LNCAP (cell line): Measurements from ENCODE around the gene ZNF134.

Source experiments
- CTCF ChIP-seq: fragments of 450-650 bp; IDR thresholded peaks from 2 replicates; pipeline ENCODE4 v1.5.1; 2017; ENCODE audit warnings: mild to moderate bottlenecking

Gene ZNF134

GRCh38 chr19:57620673-57621348 lies 6.8 kb downstream of the ZNF134 start:
- no peak for TF ChIP-seq CTCF

- TF ChIP-seq CTCF = no peak
Observed at GRCh38 chr19:57623091-57623490, 9.0 kb downstream of the ZNF134 start.

GRCh38 chr19:57632987-57633831 lies 19.2 kb downstream of the ZNF134 start, which contains the start of gene ZNF211:
Gene ZNF211 (plus strand): TSS chr19:57633168. CDS start chr19:57633347, 179 bp downstream.
- no peak for TF ChIP-seq CTCF

DNA sequence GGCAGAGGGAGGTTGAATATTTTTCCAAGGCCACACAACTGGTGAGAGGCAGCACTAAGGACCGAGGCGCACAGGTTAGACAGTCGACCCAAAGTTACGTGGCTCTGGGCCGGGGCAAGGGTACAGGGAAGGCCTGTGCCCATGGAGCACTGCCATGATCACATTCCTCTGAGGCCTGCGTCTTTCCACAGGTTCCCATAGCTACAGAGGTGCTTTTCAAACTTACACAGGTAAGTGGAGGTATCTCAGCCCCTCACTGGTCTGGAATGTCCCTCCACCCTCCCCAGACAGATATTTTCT lies 19.7 kb downstream of the ZNF134 start:
- TF ChIP-seq CTCF = no peak

DNA sequence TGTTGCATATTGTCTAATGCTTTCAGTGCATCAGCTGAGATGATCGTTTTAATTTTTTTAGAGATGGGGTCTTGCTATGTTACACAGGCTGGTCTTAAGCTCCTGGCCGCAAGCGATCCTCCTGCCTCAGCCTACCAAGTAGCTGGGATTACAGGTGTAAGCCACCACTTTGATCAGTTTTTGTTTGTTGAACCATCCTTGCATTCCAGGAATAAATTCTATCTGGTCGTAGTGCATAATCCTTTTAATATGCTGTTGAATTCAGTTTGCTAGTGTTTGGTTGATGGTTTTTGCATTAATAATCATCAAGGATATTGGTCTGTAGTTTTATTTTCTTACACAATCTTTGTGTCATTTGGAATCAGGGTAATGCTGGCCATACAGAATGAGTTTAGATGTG lies 23.3 kb downstream of the ZNF134 start:
- no peak for TF ChIP-seq CTCF

DNA sequence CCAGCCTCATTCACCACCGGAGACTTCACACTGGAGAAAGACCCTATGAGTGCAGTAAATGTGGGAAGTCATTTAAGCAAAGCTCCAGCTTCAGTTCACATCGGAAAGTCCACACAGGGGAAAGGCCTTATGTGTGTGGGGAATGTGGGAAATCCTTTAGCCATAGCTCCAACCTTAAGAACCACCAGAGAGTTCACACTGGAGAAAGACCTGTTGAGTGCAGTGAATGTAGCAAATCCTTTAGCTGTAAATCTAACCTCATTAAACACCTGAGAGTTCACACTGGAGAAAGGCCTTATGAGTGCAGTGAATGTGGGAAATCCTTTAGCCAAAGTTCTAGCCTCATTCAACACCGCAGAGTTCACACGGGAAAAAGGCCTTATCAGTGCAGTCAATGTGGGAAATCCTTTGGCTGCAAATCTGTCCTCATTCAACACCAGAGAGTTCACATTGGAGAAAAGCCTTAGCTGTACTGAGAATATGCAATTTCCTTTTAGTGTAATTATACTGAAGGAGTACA lies 27.7 kb downstream of the ZNF134 start:
- TF ChIP-seq CTCF = no peak

GRCh38 chr19:57642396-57643046 lies 28.5 kb downstream of the ZNF134 start:
- no peak for TF ChIP-seq CTCF
